Endothelial cell of umbilical vein (primary cell): Measurements from ENCODE around the gene ZNF580. TPM values are rescaled to one million over a fixed set of nuclear protein-coding genes. Genes with fewer than 3 reads are reported as not detected.

Experiments
- BruUV-seq: library from RNA; stranded (reverse); fragments of 400-500 nt; replicated peaks from 2 replicates; lab custom pipeline; 2021; lab: Mats Ljungman, UMichigan
- CTCF ChIA-PET: fragments of 300-600, 350-600 bp; sonication (Branson Sonifier 250); formaldehyde crosslinking; loops from one replicate; lab custom pipeline; 2021; ENCODE audit warnings: antibody characterized with exemption, inconsistent platforms; lab: Charles Lee
- POLR2A ChIA-PET: fragments of 300-600, 350-600 bp; sonication (Branson Sonifier 250); formaldehyde crosslinking; loops from one replicate; lab custom pipeline; 2021; ENCODE audit warnings: antibody characterized with exemption, inconsistent platforms; lab: Charles Lee
- DNase-seq: peaks from one replicate; pipeline ENCODE4 v3.0.0-alpha.2; 2011; ENCODE audit warnings: low read depth, low spot score
- FAIRE-seq: peaks from 2 replicates; lab custom pipeline; 2011; peaks lifted over from hg19 to GRCh38; lab: Jason Lieb, UNC
- H2AFZ ChIP-seq: 2 replicates; pipeline ENCODE4 v1.6.0; 2012; ENCODE audit warnings: low read depth, low read length, control low read depth, inconsistent platforms
- H3K27ac ChIP-seq: 2 replicates; pipeline ENCODE4 v1.5.1; 2011; ENCODE audit warnings: low read depth, mild to moderate bottlenecking, control low read depth, low read length, moderate library complexity; ENCODE audit not compliant: insufficient read depth
- H3K27me3 ChIP-seq, 2 experiments: 2 replicates each; pipeline versions ENCODE4 v1.6.0 to v1.6.1; 2011; ENCODE audit warnings: low read length in 2 of 2, mixed read lengths in 1 of 2; ENCODE audit not compliant: control insufficient read depth in 2 of 2, insufficient read depth in 2 of 2
- H3K36me3 ChIP-seq, 2 experiments: 2 replicates in 1 of 2; 3 replicates in 1 of 2; pipeline ENCODE4 v1.5.1; 2011; ENCODE audit warnings: low read length in 2 of 2, mild to moderate bottlenecking in 1 of 2, moderate library complexity in 1 of 2; ENCODE audit not compliant: control insufficient read depth in 2 of 2, insufficient read depth in 2 of 2; ENCODE audit errors: extremely low read depth in 1 of 2
- H3K4me1 ChIP-seq: 3 replicates; pipeline ENCODE4 v1.5.1; 2011; ENCODE audit warnings: mild to moderate bottlenecking, low read length; ENCODE audit not compliant: control insufficient read depth, insufficient read depth; ENCODE audit errors: extremely low read depth
- H3K4me2 ChIP-seq: 2 replicates; pipeline ENCODE4 v1.6.1; 2011; ENCODE audit warnings: low read length, control low read depth, mixed read lengths; ENCODE audit not compliant: insufficient read depth
- H3K4me3 ChIP-seq, 3 experiments: fragments of 200-600 bp in 1 of 3; sonication (generic), shearing (Covaris generic) in 1 of 3; replicated peaks in 1 of 3; 2 replicates each; pipeline ENCODE4 v1.5.1; 2011 to 2016; ENCODE audit warnings: control low read depth in 3 of 3, low read length in 3 of 3, mild to moderate bottlenecking in 2 of 3, inconsistent platforms in 1 of 3, low read depth in 1 of 3, moderate library complexity in 1 of 3; ENCODE audit not compliant: insufficient read depth in 1 of 3
- H3K79me2 ChIP-seq: 2 replicates; pipeline ENCODE4 v1.6.0; 2012; ENCODE audit warnings: low read length, inconsistent platforms; ENCODE audit not compliant: control insufficient read depth, insufficient read depth
- H3K9ac ChIP-seq: replicated peaks from 2 replicates; pipeline ENCODE3; 2011; ENCODE audit warnings: low read length, control low read depth; ENCODE audit not compliant: insufficient read depth; ENCODE audit errors: extremely low read depth
- H3K9me1 ChIP-seq: replicated peaks from 3 replicates; pipeline ENCODE4 v1.6.0; 2011; ENCODE audit warnings: mild to moderate bottlenecking, low read length; ENCODE audit not compliant: control insufficient read depth, insufficient read depth; ENCODE audit errors: extremely low read depth
- H3K9me3 ChIP-seq: replicated peaks from 2 replicates; pipeline ENCODE4 v1.5.1; 2012; ENCODE audit warnings: low read length, inconsistent platforms; ENCODE audit not compliant: control insufficient read depth, insufficient read depth
- H4K20me1 ChIP-seq: replicated peaks from 2 replicates; pipeline ENCODE3; 2011; ENCODE audit warnings: mild to moderate bottlenecking, low read length; ENCODE audit not compliant: control insufficient read depth, insufficient read depth; ENCODE audit errors: extremely low read depth
- EZH2 ChIP-seq: IDR thresholded peaks from 2 replicates; pipeline ENCODE4 v1.6.1; 2012; ENCODE audit warnings: borderline replicate concordance, low read depth, mild to moderate bottlenecking, moderate library complexity, low read length, inconsistent platforms; ENCODE audit not compliant: severe bottlenecking
- FOS ChIP-seq: IDR thresholded peaks from 2 replicates; pipeline ENCODE4 v1.6.1; 2011; ENCODE audit warnings: mild to moderate bottlenecking, low read length, moderate library complexity, borderline replicate concordance; ENCODE audit not compliant: insufficient read depth
- GATA2 ChIP-seq: IDR thresholded peaks from 2 replicates; pipeline ENCODE4 v1.7.0; 2011; ENCODE audit warnings: low read depth, mild to moderate bottlenecking, moderate library complexity, mixed read lengths, low read length; ENCODE audit not compliant: insufficient read length, insufficient read depth
- JUN ChIP-seq: IDR thresholded peaks from 2 replicates; pipeline ENCODE4 v1.6.1; 2011; ENCODE audit warnings: borderline replicate concordance, low read depth; ENCODE audit not compliant: insufficient read length, insufficient read depth
- MAX ChIP-seq: IDR thresholded peaks from 2 replicates; pipeline ENCODE4 v1.6.1; 2011; ENCODE audit not compliant: insufficient read depth, insufficient read length
- MYC ChIP-seq: IDR thresholded peaks from one replicate; pipeline ENCODE4 v1.6.1; 2011; ENCODE audit warnings: mild to moderate bottlenecking, low read depth, low read length
- POLR2A ChIP-seq: IDR thresholded peaks from 2 replicates; pipeline ENCODE4 v1.6.1; 2012; ENCODE audit warnings: low read depth, mild to moderate bottlenecking, control low read depth, low read length
- POLR2AphosphoS5 ChIP-seq: IDR thresholded peaks from 2 replicates; pipeline ENCODE4 v1.6.1; 2012; ENCODE audit warnings: low read depth, mild to moderate bottlenecking, control low read depth, low read length, moderate library complexity; ENCODE audit not compliant: insufficient read depth
- dilution Hi-C: fragments of 300-500 bp; cut with MboI; formaldehyde crosslinking; loops from one replicate; pipeline ENCODE4 v1.15.0; 2019; ENCODE audit warnings: low sequenced_read_pairs; ENCODE audit not compliant: extremely low pct_ligation_motif_present
- intact Hi-C: fragments of 100-400 bp; cut with micrococcal nuclease; formaldehyde crosslinking; loops from one replicate; pipeline ENCODE4 v1.10.0; 2022
- polyA plus RNA-seq, 4 experiments: library from polyadenylated mRNA; depleted of rRNA in 3 of 4; stranded (reverse) in 3 of 4; unstranded in 1 of 4; fragments of >200 nt; gene quantifications; 2 replicates each; pipeline versions ENCODE4 v1.2.1 to v1.2.3, GENCODE V29; 2011 to 2012; ENCODE audit warnings: missing spikeins in 1 of 4
- total RNA-seq: library from RNA; stranded (reverse); gene quantifications from 2 replicates; pipeline ENCODE4 v1.2.3, GENCODE V29; 2021
- TF ChIP-seq, protein P1 (sequence below), 2 donors: IDR thresholded peaks; 1 replicate in 1 of 2; 2 replicates in 1 of 2; pipeline ENCODE4 v1.5.1; 2011; ENCODE audit warnings: low read length in 2 of 2, mild to moderate bottlenecking in 2 of 2, moderate library complexity in 2 of 2, control low read depth in 1 of 2, inconsistent platforms in 1 of 2, low read depth in 1 of 2; ENCODE audit not compliant: insufficient read depth in 1 of 2; ENCODE audit errors: extremely low read depth in 1 of 2

Gene ZNF580
- total and polyA plus RNA-seq, 2 donors (not counting 3 experiments of a cell fraction or from before 2014, with no cell fraction given) = 13.7 to 41.1 TPM

GRCh38 chr19:55667958-55668357, 27.2 kb downstream of the ZNF580 start:
- Histone ChIP-seq H4K20me1 (peaks cover 5% of the 10 kb centered on the region), H3K79me2 (peaks cover 87% of the 10 kb centered on the region), H3K36me3 (peaks cover 22 to 66% of the 10 kb centered on the region in 2 experiments), H3K4me1 (peaks cover 4% of the 10 kb centered on the region), H3K9me1 (no peaks in the 10 kb centered on the region), H3K9ac (no peak overlapping the region), H3K27ac (no peak overlapping the region), H3K4me3 (no peak overlapping the region), H2AFZ (no peak overlapping the region), H3K27me3 (no peaks in the 10 kb centered on the region), H3K4me2 (no peak overlapping the region), H3K9me3 (no peaks in the 10 kb centered on the region)
- no peak for FAIRE-seq
- POLR2A ChIA-PET = no interaction called here
- CTCF ChIA-PET = interaction anchor here (0.9 kb wide), 1 partner anchor 13 kb away, joined by 3 read pairs; the partner anchor contains the start of gene U2AF2
- BruUV-seq = no TSS peak
- dilution Hi-C loops = no loop called here
- intact Hi-C loops = no loop called here
- TF ChIP-seq GATA2 (no peak), MAX (no peak), MYC (no peak), POLR2A (no peak), JUN (no peak), POLR2AphosphoS5 (no peak), EZH2 (no peak), FOS (no peak)
- TF ChIP-seq, protein P1, sequence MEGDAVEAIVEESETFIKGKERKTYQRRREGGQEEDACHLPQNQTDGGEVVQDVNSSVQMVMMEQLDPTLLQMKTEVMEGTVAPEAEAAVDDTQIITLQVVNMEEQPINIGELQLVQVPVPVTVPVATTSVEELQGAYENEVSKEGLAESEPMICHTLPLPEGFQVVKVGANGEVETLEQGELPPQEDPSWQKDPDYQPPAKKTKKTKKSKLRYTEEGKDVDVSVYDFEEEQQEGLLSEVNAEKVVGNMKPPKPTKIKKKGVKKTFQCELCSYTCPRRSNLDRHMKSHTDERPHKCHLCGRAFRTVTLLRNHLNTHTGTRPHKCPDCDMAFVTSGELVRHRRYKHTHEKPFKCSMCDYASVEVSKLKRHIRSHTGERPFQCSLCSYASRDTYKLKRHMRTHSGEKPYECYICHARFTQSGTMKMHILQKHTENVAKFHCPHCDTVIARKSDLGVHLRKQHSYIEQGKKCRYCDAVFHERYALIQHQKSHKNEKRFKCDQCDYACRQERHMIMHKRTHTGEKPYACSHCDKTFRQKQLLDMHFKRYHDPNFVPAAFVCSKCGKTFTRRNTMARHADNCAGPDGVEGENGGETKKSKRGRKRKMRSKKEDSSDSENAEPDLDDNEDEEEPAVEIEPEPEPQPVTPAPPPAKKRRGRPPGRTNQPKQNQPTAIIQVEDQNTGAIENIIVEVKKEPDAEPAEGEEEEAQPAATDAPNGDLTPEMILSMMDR (IDR thresholded peaks at IDR 0.05; ENCODE audit: extremely low read depth in 1 of 2, insufficient read depth in 1 of 2, low read depth in 1 of 2, low read length in 2 of 2) = no peak
- no peak for DNase-seq
